ENCODE data around the gene PRODH2. TPM values are rescaled to one million over a fixed set of nuclear protein-coding genes. Genes with fewer than 3 reads are reported as not detected.
A peak's percentile ranks its signal among the peaks of the same experiment; 100 is the strongest.

The PRODH2 gene
- total RNA-seq, 1 experiment from 2014 or later = not detected

GRCh38 chr19:35811317-35812219 lies 1.1 kb downstream of the PRODH2 start (continued):
- TF ChIP-seq ZSCAN18 (CRISPR knock-in tag; IDR thresholded peaks at IDR 0.05) = no peak
- TF ChIP-seq PRDM15 (CRISPR knock-in tag; IDR thresholded peaks at IDR 0.05) = no peak
- no peak for TF ChIP-seq IRF1 (CRISPR knock-in tag; IDR thresholded peaks at IDR 0.05)
- TF ChIP-seq GABPB1 (CRISPR knock-in tag; IDR thresholded peaks at IDR 0.05) = no peak
- TF ChIP-seq TCF7 (CRISPR knock-in tag; IDR thresholded peaks at IDR 0.05; ENCODE audit: low read depth) = no peak

GRCh38 chr19:35807633-35808032 lies 5.0 kb downstream of the PRODH2 start:
- POLR2A ChIA-PET = no interaction called here
- Mint-ChIP-seq H3K27ac (0 out of 2 replicates have a peak overlapping the region, but pooled peaks have one; percentile 54), H3K4me1 (peaks cover 2% of the 10 kb centered on the region), H3K9me3 (no peaks in the 10 kb centered on the region), H3K36me3 (no peaks in the 10 kb centered on the region), H3K4me3 (no peak overlapping the region), H3K27me3 (ENCODE audit: low read depth) (peaks cover 26% of the 10 kb centered on the region)
- ATAC-seq = no peak
- DNase-seq (ENCODE audit: low spot score) = no peak
- CTCF ChIA-PET = no interaction called here
- TF ChIP-seq ZNF121 (CRISPR knock-in tag; IDR thresholded peaks at IDR 0.05) = peak; percentile 96
- TF ChIP-seq ZNF138 (CRISPR knock-in tag; conservative IDR thresholded peaks at IDR 0.05) = no peak

GRCh38 chr19:35806597-35806996 lies 6.0 kb downstream of the PRODH2 start:
- Mint-ChIP-seq H3K4me3 (no peak overlapping the region), H3K4me1 (peaks cover 2% of the 10 kb centered on the region), H3K36me3 (no peaks in the 10 kb centered on the region), H3K27me3 (ENCODE audit: low read depth) (peaks cover 22% of the 10 kb centered on the region), H3K27ac (no peak overlapping the region), H3K9me3 (no peaks in the 10 kb centered on the region)
- ChIA-PET CTCF (no interaction called here), POLR2A (no interaction called here)
- DNase-seq (ENCODE audit: low spot score) = no peak
- no peak; the same call in 1 of the 2 replicates for ATAC-seq
- TF ChIP-seq STAT6 (CRISPR knock-in tag; conservative IDR thresholded peaks at IDR 0.05; ENCODE audit: low read depth) (no peak), EMX1 (CRISPR knock-in tag; IDR thresholded peaks at IDR 0.05) (no peak), ZBTB21 (CRISPR knock-in tag; IDR thresholded peaks at IDR 0.05; ENCODE audit: borderline replicate concordance) (no peak)

Measured in WTC11 (cell line).